Upper lobe of left lung (tissue), 6 donors: ENCODE data around the gene FAM174C. TPM values are rescaled to one million over a fixed set of nuclear protein-coding genes. Genes with fewer than 3 reads are reported as not detected.

ENCODE experiments used
- ATAC-seq, 2 donors: fragments of 200-7000 bp; cut with Tn5 transposase; one replicate each; pipeline ENCODE4 v1.9.1; 2022; ENCODE audit warnings: mild to moderate bottlenecking in 2 of 2, moderate library complexity in 2 of 2; ENCODE audit not compliant: low FRiP score in 2 of 2
- DNase-seq, 2 donors: peaks; one replicate each; pipeline ENCODE4 v3.0.0-alpha.2; 2019 to 2020
- H3K27ac ChIP-seq, 4 donors: fragments of 200-600 bp; sonication (generic); one replicate each; pipeline ENCODE4 v1.5.1; 2016 to 2019
- H3K27me3 ChIP-seq, 4 donors: fragments of 200-600 bp; sonication (generic); one replicate each; pipeline ENCODE4 v1.5.1; 2017 to 2019
- H3K36me3 ChIP-seq, 4 donors: fragments of 200-600 bp; sonication (generic); one replicate each; pipeline ENCODE4 v1.5.1; 2016 to 2019
- H3K4me1 ChIP-seq, 4 donors: fragments of 200-600 bp; sonication (generic); one replicate each; pipeline ENCODE4 v1.5.1; 2018 to 2019
- H3K4me3 ChIP-seq, 4 donors: fragments of 200-600 bp; sonication (generic); one replicate each; pipeline ENCODE4 v1.5.1; 2017 to 2019; ENCODE audit warnings: mild to moderate bottlenecking in 2 of 4, moderate library complexity in 1 of 4
- H3K9me3 ChIP-seq, 4 donors: fragments of 200-600 bp; sonication (generic); one replicate each; pipeline ENCODE4 v1.5.1; 2018 to 2019
- EP300 ChIP-seq, 4 donors: sonication (generic); formaldehyde crosslinking; IDR thresholded peaks; one replicate each; pipeline ENCODE4 v1.5.1; 2017; ENCODE audit warnings: antibody characterized with exemption in 4 of 4, control low read depth in 2 of 4
- POLR2A ChIP-seq, 4 donors: fragments of 450-650 bp; IDR thresholded peaks; one replicate each; pipeline ENCODE4 v1.5.1; 2016 to 2017; ENCODE audit warnings: antibody characterized with exemption in 4 of 4, mild to moderate bottlenecking in 2 of 4
- POLR2AphosphoS5 ChIP-seq, 2 donors: sonication (generic); formaldehyde crosslinking; IDR thresholded peaks; one replicate each; pipeline ENCODE4 v1.5.1; 2017; ENCODE audit warnings: antibody characterized with exemption in 2 of 2
- WGBS, 2 donors: methylation state at CpG; one replicate each; pipeline ENCODE4 v1.1.5; 2017 to 2018; 5-methylcytosine and 5-hydroxymethylcytosine counted together
- total RNA-seq, 6 donors: library from RNA; depleted of rRNA in 4 of 6; stranded (reverse); fragments of >200 nt in 4 of 6; gene quantifications; one replicate each; pipeline versions ENCODE4 v1.1.0 to v1.2.1, GENCODE V29; 2016 to 2021
- TF ChIP-seq, protein P1 (sequence below), 6 experiments: fragments of 450-650 bp in 4 of 6; fragments of 200-600 bp in 2 of 6; sonication (generic) in 2 of 6; IDR thresholded peaks; one replicate each; pipeline ENCODE4 v1.5.1; 2016 to 2019; ENCODE audit warnings: antibody characterized with exemption in 6 of 6
- donor health status: DM: no; HTN: no; CAD: no; lungs with moderate emphysema.
- donor health status: DM: no; HTN: yes; CAD: no; lungs with severe emphysema.

FAM174C gene
- total RNA-seq, 6 donors from 2014 or later, result 43.0 to 85.3 (median 59.6) TPM

DNA sequence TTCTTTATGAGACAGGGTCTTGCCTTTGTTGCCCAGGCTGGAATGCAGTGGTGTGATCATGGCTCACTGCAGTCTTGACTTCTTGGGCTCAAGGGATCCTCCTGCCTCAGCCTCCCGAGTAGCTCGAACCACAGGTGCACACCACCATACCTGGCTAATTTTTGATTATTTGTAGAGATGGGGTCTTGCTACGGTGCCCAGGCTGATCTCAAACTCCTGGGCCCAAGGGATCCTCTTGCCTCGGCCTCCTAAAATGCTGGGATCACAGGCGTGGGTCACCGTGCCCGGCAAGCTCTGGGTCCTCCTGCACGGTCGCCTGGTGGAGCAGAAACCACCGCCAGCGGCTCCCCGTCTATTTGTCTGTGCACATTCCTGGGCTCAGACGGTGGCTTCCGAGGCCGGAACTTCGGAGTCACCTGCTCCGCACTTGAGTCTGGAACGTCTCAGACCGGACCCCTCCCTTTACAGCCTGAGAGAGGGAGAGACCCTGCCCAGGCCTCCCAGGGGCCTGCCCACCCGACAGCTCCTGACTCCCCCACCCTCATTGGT, 32.5 kb downstream of the FAM174C start:
- Histone ChIP-seq H3K4me1 (no peaks in the 10 kb centered on the region), H3K27ac (no peak overlapping the region), H3K36me3 (no peaks in the 10 kb centered on the region), H3K27me3 (peaks cover 0 to 5% (median 0%) of the 10 kb centered on the region in 4 donors), H3K4me3 (no peak overlapping the region), H3K9me3 (no peaks in the 10 kb centered on the region)
- TF ChIP-seq POLR2A (IDR thresholded peaks at IDR 0.05) (no peak), EP300 (IDR thresholded peaks at IDR 0.05) (no peak), POLR2AphosphoS5 (IDR thresholded peaks at IDR 0.05) (no peak)
- TF ChIP-seq, protein P1, sequence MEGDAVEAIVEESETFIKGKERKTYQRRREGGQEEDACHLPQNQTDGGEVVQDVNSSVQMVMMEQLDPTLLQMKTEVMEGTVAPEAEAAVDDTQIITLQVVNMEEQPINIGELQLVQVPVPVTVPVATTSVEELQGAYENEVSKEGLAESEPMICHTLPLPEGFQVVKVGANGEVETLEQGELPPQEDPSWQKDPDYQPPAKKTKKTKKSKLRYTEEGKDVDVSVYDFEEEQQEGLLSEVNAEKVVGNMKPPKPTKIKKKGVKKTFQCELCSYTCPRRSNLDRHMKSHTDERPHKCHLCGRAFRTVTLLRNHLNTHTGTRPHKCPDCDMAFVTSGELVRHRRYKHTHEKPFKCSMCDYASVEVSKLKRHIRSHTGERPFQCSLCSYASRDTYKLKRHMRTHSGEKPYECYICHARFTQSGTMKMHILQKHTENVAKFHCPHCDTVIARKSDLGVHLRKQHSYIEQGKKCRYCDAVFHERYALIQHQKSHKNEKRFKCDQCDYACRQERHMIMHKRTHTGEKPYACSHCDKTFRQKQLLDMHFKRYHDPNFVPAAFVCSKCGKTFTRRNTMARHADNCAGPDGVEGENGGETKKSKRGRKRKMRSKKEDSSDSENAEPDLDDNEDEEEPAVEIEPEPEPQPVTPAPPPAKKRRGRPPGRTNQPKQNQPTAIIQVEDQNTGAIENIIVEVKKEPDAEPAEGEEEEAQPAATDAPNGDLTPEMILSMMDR (IDR thresholded peaks at IDR 0.05), result no peak
- DNase-seq, result peak in 1 of 2 donors; percentile 64
- 78 to 80% methylated on average over 3 to 19 of the region's 20 CpGs for WGBS, 2 donors
- no peak for ATAC-seq

- Histone ChIP-seq H3K9me3 (no peaks in the 10 kb centered on the region), H3K4me3 (no peak overlapping the region), H3K27me3 (peaks cover 0 to 10% (median 3%) of the 10 kb centered on the region in 4 donors), H3K4me1 (peaks cover 0 to 6% (median 0%) of the 10 kb centered on the region in 4 donors), H3K36me3 (no peaks in the 10 kb centered on the region), H3K27ac (no peak overlapping the region)
- DNase-seq, result no peak
- TF ChIP-seq POLR2AphosphoS5 (IDR thresholded peaks at IDR 0.05) (no peak), POLR2A (IDR thresholded peaks at IDR 0.05) (no peak), EP300 (IDR thresholded peaks at IDR 0.05) (no peak)
- TF ChIP-seq, protein P1 (IDR thresholded peaks at IDR 0.05), result no peak
- ATAC-seq, result no peak
- WGBS, 2 donors, result 64 to 65% methylated on average over 11 of the region's 11 CpGs
Measured at GRCh38 chr19:1308718-1309117, 33.4 kb downstream of the FAM174C start.

- Histone ChIP-seq H3K9me3 (no peaks in the 10 kb centered on the region), H3K27ac (no peak overlapping the region), H3K27me3 (peaks cover 0 to 15% (median 7%) of the 10 kb centered on the region in 4 donors), H3K4me3 (no peak overlapping the region), H3K36me3 (no peaks in the 10 kb centered on the region), H3K4me1 (peaks cover 0 to 7% (median 0%) of the 10 kb centered on the region in 4 donors)
- ATAC-seq (no peak), DNase-seq (peak in 1 of 2 donors; percentile 63)
- TF ChIP-seq POLR2A (IDR thresholded peaks at IDR 0.05) (no peak), EP300 (IDR thresholded peaks at IDR 0.05) (no peak), POLR2AphosphoS5 (IDR thresholded peaks at IDR 0.05) (no peak)
- TF ChIP-seq, protein P1 (IDR thresholded peaks at IDR 0.05), result no peak
- WGBS, 2 donors, result 66 to 76% methylated on average over 13 to 20 of the region's 28 CpGs
Measured at GRCh38 chr19:1309977-1310852, 34.9 kb downstream of the FAM174C start.

GRCh38 chr19:1310853-1311180, 35.5 kb downstream of the FAM174C start:
- Histone ChIP-seq H3K27me3 (peaks cover 0 to 20% (median 11%) of the 10 kb centered on the region in 4 donors), H3K9me3 (no peaks in the 10 kb centered on the region), H3K4me1 (peaks cover 3 to 13% (median 4%) of the 10 kb centered on the region in 4 donors), H3K4me3 (no peak overlapping the region), H3K27ac (no peak overlapping the region), H3K36me3 (no peaks in the 10 kb centered on the region)
- 91 to 92% methylated on average over 13 to 17 of the region's 18 CpGs for WGBS, 2 donors
- no peak for ATAC-seq
- TF ChIP-seq EP300 (IDR thresholded peaks at IDR 0.05) (no peak), POLR2A (IDR thresholded peaks at IDR 0.05) (no peak), POLR2AphosphoS5 (IDR thresholded peaks at IDR 0.05) (no peak)
- TF ChIP-seq, protein P1 (IDR thresholded peaks at IDR 0.05), result no peak
- no peak for DNase-seq
